ENCODE results near the gene LTB4R2. TPM values are rescaled to one million over a fixed set of nuclear protein-coding genes. Genes with fewer than 3 reads are reported as not detected.
"Not testable (repeated sequence)": the region's sequence is repeated elsewhere in the genome, so short reads cannot be mapped to it uniquely, and the experiment has no call there.

LTB4R2 gene
- polyA plus RNA-seq, 4 donors = 1.6 to 5.6 (median 2.9) TPM

GRCh38 chr14:24335461-24336171, 25.7 kb downstream of the LTB4R2 start:
- DNase-seq (ENCODE audit: low read depth in 4 of 4, low spot score in 2 of 4) = no peak

- DNase-seq (ENCODE audit: low read depth in 4 of 4, low spot score in 2 of 4) = no peak
Observed at GRCh38 chr14:24337144-24337823, 27.3 kb downstream of the LTB4R2 start.

- DNase-seq (ENCODE audit: low read depth in 4 of 4, low spot score in 2 of 4) = no peak
Observed at GRCh38 chr14:24337824-24338175, 27.9 kb downstream of the LTB4R2 start.

- no peak for DNase-seq (ENCODE audit: low read depth in 4 of 4, low spot score in 2 of 4)
Observed at GRCh38 chr14:24338843-24339242, 28.9 kb downstream of the LTB4R2 start.

- no peak for DNase-seq (ENCODE audit: low read depth in 4 of 4, low spot score in 2 of 4)
Observed at GRCh38 chr14:24339284-24340151, 29.6 kb downstream of the LTB4R2 start, which contains the start of gene RIPK3. RIPK3 (minus strand) TSS chr14:24339991; CDS start chr14:24339826, 165 bp downstream.

- no peak for DNase-seq (ENCODE audit: low read depth in 4 of 4, low spot score in 2 of 4)
Observed at GRCh38 chr14:24340606-24341005, 30.7 kb downstream of the LTB4R2 start.

- DNase-seq (ENCODE audit: low read depth in 4 of 4, low spot score in 2 of 4) = no peak
Observed at GRCh38 chr14:24342889-24343288, 32.9 kb downstream of the LTB4R2 start.

- DNase-seq (ENCODE audit: low read depth in 4 of 4, low spot score in 2 of 4) = no peak
Observed at GRCh38 chr14:24343795-24344660, 34.1 kb downstream of the LTB4R2 start.

- DNase-seq (ENCODE audit: low read depth in 4 of 4, low spot score in 2 of 4) = no peak
Observed at GRCh38 chr14:24347134-24347533, 37.2 kb downstream of the LTB4R2 start.

GRCh38 chr14:24348186-24348585, 38.2 kb downstream of the LTB4R2 start:
- no peak for DNase-seq (ENCODE audit: low read depth in 4 of 4, low spot score in 2 of 4)

GRCh38 chr14:24349742-24350141, 39.8 kb downstream of the LTB4R2 start:
- no peak for DNase-seq (ENCODE audit: low read depth in 4 of 4, low spot score in 2 of 4)

GRCh38 chr14:24351517-24351916, 41.6 kb downstream of the LTB4R2 start:
- no peak for DNase-seq (ENCODE audit: low read depth in 4 of 4, low spot score in 2 of 4)

GRCh38 chr14:24353559-24354481, 43.9 kb downstream of the LTB4R2 start:
- DNase-seq (ENCODE audit: low read depth in 4 of 4, low spot score in 2 of 4) = no peak

- not testable (repeated sequence) for DNase-seq (ENCODE audit: low read depth in 4 of 4, low spot score in 2 of 4)
Observed at GRCh38 chr14:24354482-24354825, 44.5 kb downstream of the LTB4R2 start.

GRCh38 chr14:24355009-24355408, 45.1 kb downstream of the LTB4R2 start:
- no peak for DNase-seq (ENCODE audit: low read depth in 4 of 4, low spot score in 2 of 4)

- no peak for DNase-seq (ENCODE audit: low read depth in 4 of 4, low spot score in 2 of 4)
Observed at GRCh38 chr14:24356208-24356607, 46.3 kb downstream of the LTB4R2 start.

- DNase-seq (ENCODE audit: low read depth in 4 of 4, low spot score in 2 of 4) = no peak
Observed at GRCh38 chr14:24360281-24360680, 50.3 kb downstream of the LTB4R2 start.

- no peak for DNase-seq (ENCODE audit: low read depth in 4 of 4, low spot score in 2 of 4)
Observed at GRCh38 chr14:24361326-24361725, 51.4 kb downstream of the LTB4R2 start.

Measured in left renal cortex interstitium (tissue), 4 donors.